Lower lobe of right lung (tissue), 2 donors: ENCODE measurements around the gene MMP26. TPM values are rescaled to one million over a fixed set of nuclear protein-coding genes. Genes with fewer than 3 reads are reported as not detected.

ENCODE experiments used
- ATAC-seq, 2 donors: fragments of 200-7000 bp; cut with Tn5 transposase; one replicate each; pipeline ENCODE4 v1.9.1; 2020 to 2022; ENCODE audit warnings: mild to moderate bottlenecking in 2 of 2, moderate library complexity in 2 of 2
- DNase-seq: peaks from one replicate; pipeline ENCODE4 v3.0.0-alpha.2; 2020
- H3K27ac ChIP-seq: fragments of 200-600 bp; one replicate; pipeline ENCODE4 v1.8.0; 2022
- H3K27me3 ChIP-seq: fragments of 200-600 bp; one replicate; pipeline ENCODE4 v1.8.0; 2022; ENCODE audit warnings: low read depth
- H3K36me3 ChIP-seq: fragments of 200-600 bp; one replicate; pipeline ENCODE4 v1.8.0; 2022; ENCODE audit warnings: mild to moderate bottlenecking
- H3K4me1 ChIP-seq: fragments of 200-600 bp; one replicate; pipeline ENCODE4 v1.8.0; 2022
- H3K4me3 ChIP-seq: fragments of 200-600 bp; one replicate; pipeline ENCODE4 v1.8.0; 2022; ENCODE audit warnings: mild to moderate bottlenecking
- H3K9me3 ChIP-seq: fragments of 200-600 bp; one replicate; pipeline ENCODE4 v1.8.0; 2022
- intact Hi-C: fragments of 100-400 bp; cut with DNase I; formaldehyde crosslinking; loops from one replicate; pipeline ENCODE4 v1.11.0; 2022
- total RNA-seq: library from RNA; stranded (reverse); fragmentation: NEBNext Ultra II Directional; extraction: Animal tissue kit (Norgen Biotek cat#: 25700); gene quantifications from one replicate; pipeline ENCODE4 v1.2.1, GENCODE V29; 2021
- TF ChIP-seq, protein P1 (sequence below): fragments of 200-600 bp; IDR thresholded peaks from one replicate; pipeline ENCODE4 v1.8.0; 2022; ENCODE audit warnings: antibody characterized with exemption, mild to moderate bottlenecking
- donor health status: DM: no; HTN: yes; CAD: no; lungs with severe emphysema.

MMP26 gene
- total RNA-seq, 1 donor from 2014 or later, result not detected

- intact Hi-C loops, result no loop called here
- DNase-seq (no peak), ATAC-seq (no peak)
- Histone ChIP-seq H3K36me3 (no peaks in the 10 kb centered on the region), H3K4me3 (no peak overlapping the region), H3K27ac (no peak overlapping the region), H3K27me3 (no peaks in the 10 kb centered on the region), H3K4me1 (no peaks in the 10 kb centered on the region), H3K9me3 (no peaks in the 10 kb centered on the region)
- TF ChIP-seq, protein P1, sequence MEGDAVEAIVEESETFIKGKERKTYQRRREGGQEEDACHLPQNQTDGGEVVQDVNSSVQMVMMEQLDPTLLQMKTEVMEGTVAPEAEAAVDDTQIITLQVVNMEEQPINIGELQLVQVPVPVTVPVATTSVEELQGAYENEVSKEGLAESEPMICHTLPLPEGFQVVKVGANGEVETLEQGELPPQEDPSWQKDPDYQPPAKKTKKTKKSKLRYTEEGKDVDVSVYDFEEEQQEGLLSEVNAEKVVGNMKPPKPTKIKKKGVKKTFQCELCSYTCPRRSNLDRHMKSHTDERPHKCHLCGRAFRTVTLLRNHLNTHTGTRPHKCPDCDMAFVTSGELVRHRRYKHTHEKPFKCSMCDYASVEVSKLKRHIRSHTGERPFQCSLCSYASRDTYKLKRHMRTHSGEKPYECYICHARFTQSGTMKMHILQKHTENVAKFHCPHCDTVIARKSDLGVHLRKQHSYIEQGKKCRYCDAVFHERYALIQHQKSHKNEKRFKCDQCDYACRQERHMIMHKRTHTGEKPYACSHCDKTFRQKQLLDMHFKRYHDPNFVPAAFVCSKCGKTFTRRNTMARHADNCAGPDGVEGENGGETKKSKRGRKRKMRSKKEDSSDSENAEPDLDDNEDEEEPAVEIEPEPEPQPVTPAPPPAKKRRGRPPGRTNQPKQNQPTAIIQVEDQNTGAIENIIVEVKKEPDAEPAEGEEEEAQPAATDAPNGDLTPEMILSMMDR, result no peak
Measured at GRCh38 chr11:4665424-4665823, 39.2 kb upstream of the MMP26 start.

DNA sequence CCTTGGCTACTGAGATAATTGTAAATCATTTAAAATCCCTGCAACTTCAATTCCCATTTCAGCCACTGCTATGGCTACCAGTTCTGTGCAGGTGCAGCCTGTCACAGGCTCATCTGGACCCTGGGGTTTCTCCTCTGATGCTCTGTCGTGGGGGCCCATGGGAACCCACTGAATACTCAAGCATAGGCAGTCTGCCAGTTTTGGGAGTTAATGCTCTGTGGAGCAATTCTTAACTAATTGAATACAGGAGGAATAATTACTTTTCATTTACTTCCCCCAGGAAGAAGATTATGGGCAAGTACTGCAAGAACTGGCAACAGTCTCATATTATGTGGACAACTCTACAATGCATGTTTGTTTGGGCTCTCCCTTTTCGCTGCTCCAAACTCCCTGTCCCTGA lies 32.8 kb upstream of the MMP26 start:
- ATAC-seq (no peak), DNase-seq (no peak)
- Histone ChIP-seq H3K27ac (no peak overlapping the region), H3K27me3 (no peaks in the 10 kb centered on the region), H3K9me3 (no peaks in the 10 kb centered on the region), H3K36me3 (no peaks in the 10 kb centered on the region), H3K4me3 (no peak overlapping the region), H3K4me1 (no peaks in the 10 kb centered on the region)
- intact Hi-C loops, result no loop called here
- TF ChIP-seq, protein P1, result no peak

DNA sequence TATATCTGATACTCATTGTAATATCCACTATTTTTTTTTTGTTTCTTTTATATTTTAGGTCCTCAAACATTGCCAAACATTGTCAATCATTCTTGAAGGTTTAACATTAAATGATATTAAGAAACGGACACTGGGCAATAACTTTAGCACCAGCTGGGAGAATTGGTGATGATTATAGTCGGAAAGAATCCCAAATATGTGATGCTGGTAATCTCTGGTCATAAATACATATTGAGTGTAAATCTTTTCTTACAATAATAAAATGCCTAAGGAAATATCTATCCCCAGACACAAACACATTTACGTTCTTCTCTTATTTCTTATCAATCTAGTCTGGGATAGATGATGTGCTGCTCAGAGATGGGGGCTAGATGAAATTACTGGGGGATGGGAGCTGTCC lies 32.1 kb upstream of the MMP26 start:
- H3K27ac ChIP-seq, result no peak overlapping the region
- H3K36me3 ChIP-seq, result no peaks in the 10 kb centered on the region
- H3K4me3 ChIP-seq, result no peak overlapping the region
- DNase-seq (no peak), ATAC-seq (no peak)
- TF ChIP-seq, protein P1, result no peak
- H3K4me1 ChIP-seq, result no peaks in the 10 kb centered on the region
- H3K27me3 ChIP-seq, result no peaks in the 10 kb centered on the region
- H3K9me3 ChIP-seq, result no peaks in the 10 kb centered on the region
- intact Hi-C loops, result no loop called here

DNA sequence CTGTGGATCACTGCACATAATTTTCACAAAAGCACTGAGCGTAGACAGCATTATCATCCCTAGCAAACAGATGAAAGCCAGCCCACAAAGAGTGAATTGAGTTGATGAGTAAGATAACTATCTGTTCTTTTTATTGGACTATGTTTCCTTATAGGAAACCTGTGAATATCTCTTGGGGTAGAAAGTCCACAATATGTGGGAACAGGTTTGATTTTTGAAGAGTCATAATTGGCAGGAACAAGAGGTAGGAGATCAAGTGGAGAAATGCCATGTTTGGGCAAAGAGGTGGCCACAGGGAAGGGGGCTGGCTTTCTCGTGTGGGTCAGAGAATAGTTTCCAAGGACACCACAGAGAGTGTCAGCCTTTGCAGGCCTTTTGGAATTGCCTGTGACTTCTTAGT lies 30.8 kb upstream of the MMP26 start:
- H3K27me3 ChIP-seq, result no peaks in the 10 kb centered on the region
- H3K36me3 ChIP-seq, result no peaks in the 10 kb centered on the region
- ATAC-seq, result no peak
- H3K4me1 ChIP-seq, result no peaks in the 10 kb centered on the region
- TF ChIP-seq, protein P1, result no peak
- no peak overlapping the region for H3K27ac ChIP-seq
- no peak overlapping the region for H3K4me3 ChIP-seq
- H3K9me3 ChIP-seq, result no peaks in the 10 kb centered on the region
- intact Hi-C loops, result no loop called here
- DNase-seq, result no peak

DNA sequence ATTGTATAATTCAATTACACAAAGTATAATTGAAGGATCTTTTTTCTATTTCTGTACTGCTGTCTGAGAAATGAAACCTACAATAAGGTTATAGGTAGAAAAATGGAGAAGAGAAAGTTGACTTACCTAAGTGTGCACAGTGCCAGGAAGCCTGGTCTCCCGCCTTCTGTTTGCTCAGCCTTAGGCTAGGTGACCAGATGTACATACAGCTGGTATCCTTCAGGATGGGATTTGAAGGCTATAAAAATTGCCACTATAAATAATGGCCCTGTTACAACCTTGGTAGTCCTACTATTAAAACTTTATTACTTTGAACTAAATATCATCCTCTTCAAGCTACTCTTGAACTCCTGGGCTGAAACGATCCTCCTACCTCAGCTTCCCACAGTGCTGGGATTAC lies 26.6 kb upstream of the MMP26 start:
- Histone ChIP-seq H3K36me3 (no peaks in the 10 kb centered on the region), H3K9me3 (no peaks in the 10 kb centered on the region), H3K27ac (no peak overlapping the region), H3K27me3 (no peaks in the 10 kb centered on the region), H3K4me1 (no peaks in the 10 kb centered on the region), H3K4me3 (no peak overlapping the region)
- intact Hi-C loops, result no loop called here
- TF ChIP-seq, protein P1, result no peak
- ATAC-seq, result no peak
- DNase-seq, result no peak

GRCh38 chr11:4680341-4680740 lies 24.2 kb upstream of the MMP26 start:
- H3K36me3 ChIP-seq, result no peaks in the 10 kb centered on the region
- H3K27ac ChIP-seq, result no peak overlapping the region
- H3K4me1 ChIP-seq, result no peaks in the 10 kb centered on the region
- DNase-seq (no peak), ATAC-seq (no peak)
- TF ChIP-seq, protein P1, result no peak
- no peak overlapping the region for H3K4me3 ChIP-seq
- intact Hi-C loops, result no loop called here
- H3K27me3 ChIP-seq, result no peaks in the 10 kb centered on the region
- H3K9me3 ChIP-seq, result no peaks in the 10 kb centered on the region
